Kidney (tissue), 14 donors: Measurements from ENCODE around the gene SORCS2. TPM values are rescaled to one million over a fixed set of nuclear protein-coding genes. Genes with fewer than 3 reads are reported as not detected.

ENCODE experiments used
- DNase-seq, 5 donors: peaks; one replicate each; pipeline ENCODE4 v3.0.0-alpha.2; 2013 to 2020
- FAIRE-seq: peaks from 2 replicates; lab custom pipeline; 2012; peaks lifted over from hg19 to GRCh38; lab: Jason Lieb, UNC
- H3K27ac ChIP-seq, 2 donors: one replicate each; pipeline ENCODE4 v1.7.0; 2013; ENCODE audit warnings: low read depth in 2 of 2, low read length in 2 of 2, inconsistent platforms in 1 of 2
- H3K27me3 ChIP-seq: one replicate; pipeline ENCODE4 v1.7.1; 2013; ENCODE audit warnings: low read length, inconsistent platforms; ENCODE audit not compliant: control insufficient read depth, insufficient read depth
- H3K36me3 ChIP-seq, 3 donors: one replicate each; pipeline versions ENCODE4 v1.7.0 to v1.7.1; 2013; ENCODE audit warnings: low read length in 3 of 3, control low read depth in 1 of 3, inconsistent platforms in 1 of 3; ENCODE audit not compliant: insufficient read depth in 3 of 3, control insufficient read depth in 2 of 3
- H3K4me1 ChIP-seq, 3 donors: one replicate each; pipeline versions ENCODE4 v1.7.0 to v1.7.1; 2013; ENCODE audit warnings: low read length in 3 of 3, inconsistent platforms in 1 of 3, low read depth in 1 of 3; ENCODE audit not compliant: control insufficient read depth in 2 of 3, insufficient read depth in 2 of 3
- H3K4me3 ChIP-seq, 3 donors: one replicate each; pipeline versions ENCODE4 v1.7.0 to v1.8.1; 2013; ENCODE audit warnings: low read length in 3 of 3, control low read depth in 1 of 3, inconsistent platforms in 1 of 3
- H3K9ac ChIP-seq, 3 donors: one replicate each; pipeline versions ENCODE4 v1.7.0 to v1.7.1; 2013; ENCODE audit warnings: low read length in 3 of 3, control low read depth in 1 of 3, inconsistent platforms in 1 of 3
- H3K9me3 ChIP-seq, 3 donors: one replicate each; pipeline versions ENCODE4 v1.7.0 to v1.7.1; 2013; ENCODE audit warnings: low read length in 3 of 3, control low read depth in 1 of 3, inconsistent platforms in 1 of 3; ENCODE audit not compliant: control insufficient read depth in 2 of 3, insufficient read depth in 1 of 3
- CTCF ChIP-seq: IDR thresholded peaks from 3 replicates; pipeline ENCODE4 v1.5.1; 2012; ENCODE audit warnings: mild to moderate bottlenecking, moderate library complexity, borderline replicate concordance; ENCODE audit not compliant: insufficient read depth; ENCODE audit errors: extremely low read depth
- intact Hi-C: fragments of 100-400 bp; cut with DNase I; formaldehyde crosslinking; loops from one replicate; pipeline ENCODE4 v1.11.1; 2022
- polyA plus RNA-seq: library from polyadenylated mRNA; stranded (reverse); fragments of 350-450 nt; fragmentation: Illumina TruSeq; extraction: RNeasy Lipid Tissue Mini Kit (QIAGEN cat#74804); gene quantifications from one replicate; pipeline ENCODE4 v1.2.3, GENCODE V29; 2014; ENCODE audit warnings: low read depth, low replicate concordance; ENCODE audit not compliant: insufficient read depth
- total RNA-seq: library from RNA; stranded (reverse); fragmentation: NEBNext Ultra II Directional; extraction: Animal tissue kit (Norgen Biotek cat#: 25700); gene quantifications from one replicate; pipeline ENCODE4 v1.2.1, GENCODE V29; 2021
- donor health status: control.
- donor health status: control.
- donor health status: control.
- donor health status: control.
- donor health status: control.
- donor health status: DM: yes; HTN: yes; CAD: no.
- donor health status: Normal renal cell carcinoma (clear cell type).

SORCS2 gene
- total and polyA plus RNA-seq, 2 donors from 2014 or later = 6.1 to 9.1 TPM

- TF ChIP-seq CTCF = no peak
- peaks cover 0 to 3% (median 0%) of the 10 kb centered on the region in 3 donors for H3K9me3 ChIP-seq
- H3K27me3 ChIP-seq = no peaks in the 10 kb centered on the region
- no peak overlapping the region for H3K27ac ChIP-seq
- DNase-seq (peak in 1 of 5 donors; percentile 30), FAIRE-seq (no peak)
- H3K4me3 ChIP-seq = no peak overlapping the region
- H3K36me3 ChIP-seq = no peaks in the 10 kb centered on the region
- H3K4me1 ChIP-seq = peaks cover 0 to 2% (median 0%) of the 10 kb centered on the region in 3 donors
- no peak overlapping the region for H3K9ac ChIP-seq
- intact Hi-C loops = no loop called here
Measured at GRCh38 chr4:7721984-7722551, 529.7 kb downstream of the SORCS2 start.

DNA sequence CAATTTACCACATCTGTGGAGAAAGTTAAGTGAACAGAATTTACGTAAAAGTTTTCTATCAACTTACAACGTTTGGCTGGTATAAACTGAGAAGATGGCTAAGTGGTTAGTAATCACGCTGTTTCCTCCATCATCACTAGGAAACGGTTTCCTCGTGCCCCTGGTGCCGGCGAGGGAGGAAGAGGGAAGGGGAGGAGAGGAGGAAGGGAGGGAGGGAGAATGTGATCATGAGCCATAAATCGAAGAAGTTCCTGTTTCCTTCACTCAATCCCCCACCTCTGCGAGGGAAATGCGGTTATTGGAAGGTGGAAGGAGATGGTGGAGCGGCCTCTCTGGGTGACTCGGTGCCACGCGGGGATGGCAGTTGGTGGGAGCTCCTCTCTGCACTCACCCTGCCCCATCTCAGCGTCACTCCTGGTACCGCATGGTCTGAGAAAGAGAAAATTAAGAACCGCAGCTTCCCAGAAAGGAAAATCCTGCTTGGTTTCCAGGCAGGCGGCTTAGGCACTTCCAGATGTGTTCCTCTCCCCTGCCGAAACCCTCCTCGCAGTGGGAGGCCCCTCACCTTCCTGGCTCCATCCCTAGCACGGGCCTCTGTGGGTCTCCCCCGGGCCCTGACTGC lies 530.5 kb downstream of the SORCS2 start:
- Histone ChIP-seq H3K4me3 (no peak overlapping the region), H3K36me3 (no peaks in the 10 kb centered on the region), H3K9me3 (peaks cover 0 to 3% (median 0%) of the 10 kb centered on the region in 3 donors), H3K27me3 (no peaks in the 10 kb centered on the region), H3K27ac (no peak overlapping the region), H3K9ac (no peak overlapping the region), H3K4me1 (peaks cover 0 to 2% (median 0%) of the 10 kb centered on the region in 3 donors)
- intact Hi-C loops = no loop called here
- FAIRE-seq (no peak), DNase-seq (no peak)
- TF ChIP-seq CTCF = no peak

- no peak for TF ChIP-seq CTCF
- DNase-seq = no peak
- intact Hi-C loops = no loop called here
- peaks cover 0 to 3% (median 0%) of the 10 kb centered on the region in 3 donors for H3K9me3 ChIP-seq
- no peak overlapping the region for H3K27ac ChIP-seq
- no peaks in the 10 kb centered on the region for H3K27me3 ChIP-seq
- no peaks in the 10 kb centered on the region for H3K36me3 ChIP-seq
- no peak overlapping the region for H3K4me3 ChIP-seq
- peaks cover 0 to 2% (median 0%) of the 10 kb centered on the region in 3 donors for H3K4me1 ChIP-seq
- no peak for FAIRE-seq
- H3K9ac ChIP-seq = no peak overlapping the region
Measured at GRCh38 chr4:7723625-7724024, 531.3 kb downstream of the SORCS2 start.
